H1 (cell line): ENCODE data around the gene PTTG1IP. TPM values are rescaled to one million over a fixed set of nuclear protein-coding genes. Genes with fewer than 3 reads are reported as not detected.

ENCODE experiments used
- CTCF ChIA-PET: fragments of 300-600 bp; sonication (Branson Sonifier 250); formaldehyde crosslinking; loops from one replicate; lab custom pipeline; 2021; ENCODE audit not compliant: partially characterized antibody; lab: Charles Lee
- POLR2A ChIA-PET: fragments of 300-600 bp; sonication (Branson Sonifier 250); formaldehyde crosslinking; loops from one replicate; lab custom pipeline; 2021; ENCODE audit warnings: inconsistent platforms; ENCODE audit not compliant: partially characterized antibody; lab: Charles Lee
- DNase-seq, 2 experiments: peaks; one replicate each; pipeline versions ENCODE4 v3.0.0 to v3.0.0-alpha.2; 2010 to 2022; ENCODE audit warnings: low spot score in 2 of 2, low read depth in 1 of 2, mixed read lengths in 1 of 2
- FAIRE-seq: peaks from 2 replicates; lab custom pipeline; 2011; peaks lifted over from hg19 to GRCh38; lab: Jason Lieb, UNC
- H2AFZ ChIP-seq: 2 replicates; pipeline ENCODE4 v1.8.1; 2012; ENCODE audit warnings: low read length, inconsistent platforms
- H2AK5ac ChIP-seq: 2 replicates; pipeline ENCODE4 v1.6.1; 2013; ENCODE audit warnings: low read depth, low read length
- H2BK120ac ChIP-seq: replicated peaks from 2 replicates; pipeline ENCODE3; 2013; ENCODE audit warnings: low read depth, low read length, inconsistent platforms
- H2BK12ac ChIP-seq: 2 replicates; pipeline ENCODE4 v1.6.1; 2013; ENCODE audit warnings: low read depth, low read length
- H2BK15ac ChIP-seq: 2 replicates; pipeline ENCODE4 v1.6.1; 2013; ENCODE audit warnings: low read length
- H2BK20ac ChIP-seq: 2 replicates; pipeline ENCODE4 v1.6.1; 2013; ENCODE audit warnings: low read length
- H2BK5ac ChIP-seq: 2 replicates; pipeline ENCODE4 v1.6.1; 2013; ENCODE audit warnings: low read depth, low read length
- H3K14ac ChIP-seq: 2 replicates; pipeline ENCODE4 v1.6.1; 2013; ENCODE audit warnings: inconsistent platforms; ENCODE audit not compliant: insufficient read length
- H3K18ac ChIP-seq: 2 replicates; pipeline ENCODE4 v1.6.1; 2013; ENCODE audit warnings: low read length; ENCODE audit errors: extremely low read depth
- H3K23ac ChIP-seq: 2 replicates; pipeline ENCODE4 v1.6.1; 2013; ENCODE audit warnings: inconsistent platforms; ENCODE audit not compliant: insufficient read length
- H3K23me2 ChIP-seq: 2 replicates; pipeline ENCODE4 v1.6.1; 2013; ENCODE audit warnings: low read depth, low read length
- H3K27ac ChIP-seq: 2 replicates; pipeline ENCODE4 v1.6.1; 2011; ENCODE audit warnings: low read depth, low read length, inconsistent platforms
- H3K27me3 ChIP-seq, 4 experiments: replicated peaks in 1 of 4; 1 replicate in 1 of 4; 2 replicates in 3 of 4; pipeline versions ENCODE4 v1.6.1 to v1.8.1; 2011 to 2013; ENCODE audit warnings: low read length in 3 of 4, mild to moderate bottlenecking in 3 of 4, inconsistent platforms in 2 of 4, mixed read lengths in 2 of 4, moderate library complexity in 1 of 4; ENCODE audit not compliant: control insufficient read depth in 3 of 4, insufficient read depth in 3 of 4; ENCODE audit errors: extremely low read depth in 1 of 4
- H3K36me3 ChIP-seq, 4 experiments: 2 replicates each; pipeline versions ENCODE4 v1.6.1 to v1.8.1; 2011 to 2013; ENCODE audit warnings: mild to moderate bottlenecking in 4 of 4, low read length in 3 of 4, moderate library complexity in 2 of 4, control low read depth in 1 of 4, inconsistent platforms in 1 of 4; ENCODE audit not compliant: insufficient read depth in 4 of 4, control insufficient read depth in 2 of 4
- H3K4ac ChIP-seq: replicated peaks from 2 replicates; pipeline ENCODE3; 2013; ENCODE audit warnings: low read length, low read depth, mixed read lengths, inconsistent platforms; ENCODE audit not compliant: insufficient read length
- H3K4me1 ChIP-seq, 4 experiments: replicated peaks in 1 of 4; 1 replicate in 1 of 4; 2 replicates in 3 of 4; pipeline versions ENCODE4 v1.6.1 to v1.8.1; 2011 to 2013; ENCODE audit warnings: low read length in 3 of 4, inconsistent platforms in 2 of 4, mixed read lengths in 1 of 4; ENCODE audit not compliant: insufficient read depth in 4 of 4, control insufficient read depth in 3 of 4
- H3K4me2 ChIP-seq, 2 experiments: 2 replicates each; pipeline versions ENCODE4 v1.6.1 to v1.8.1; 2011 to 2013; ENCODE audit warnings: low read depth in 2 of 2, low read length in 2 of 2, control low read depth in 1 of 2, inconsistent platforms in 1 of 2, mild to moderate bottlenecking in 1 of 2; ENCODE audit not compliant: insufficient read depth in 1 of 2
- H3K4me3 ChIP-seq, 4 experiments: fragments of 200-600, 300-600 bp in 1 of 4; sonication (generic), shearing (Covaris generic), sonication (Bioruptor Twin) in 1 of 4; 2 replicates each; pipeline versions ENCODE4 v1.5.1 to v1.8.1; 2011 to 2016; ENCODE audit warnings: low read length in 4 of 4, low read depth in 3 of 4, control low read depth in 2 of 4, inconsistent platforms in 2 of 4, mild to moderate bottlenecking in 2 of 4, mixed read lengths in 1 of 4, moderate library complexity in 1 of 4; ENCODE audit not compliant: insufficient read depth in 2 of 4; ENCODE audit errors: extremely low read depth in 1 of 4
- H3K56ac ChIP-seq: replicated peaks from 2 replicates; pipeline ENCODE3; 2013; ENCODE audit warnings: low read depth, mild to moderate bottlenecking, mixed read lengths, low read length, inconsistent platforms; ENCODE audit not compliant: insufficient read length
- H3K79me1 ChIP-seq: 2 replicates; pipeline ENCODE4 v1.6.1; 2013; ENCODE audit warnings: low read depth, low read length, control low read depth
- H3K79me2 ChIP-seq, 2 experiments: 2 replicates each; pipeline versions ENCODE4 v1.6.1 to v1.8.1; 2012 to 2013; ENCODE audit warnings: low read length in 2 of 2, mild to moderate bottlenecking in 2 of 2, inconsistent platforms in 1 of 2; ENCODE audit not compliant: insufficient read depth in 2 of 2, control insufficient read depth in 1 of 2
- H3K9ac ChIP-seq, 4 experiments: replicated peaks in 1 of 4; 1 replicate in 1 of 4; 2 replicates in 3 of 4; pipeline versions ENCODE4 v1.6.1 to v1.8.1; 2011 to 2013; ENCODE audit warnings: low read depth in 3 of 4, low read length in 3 of 4, control low read depth in 2 of 4, mild to moderate bottlenecking in 2 of 4, moderate library complexity in 2 of 4, inconsistent platforms in 1 of 4; ENCODE audit errors: extremely low read depth in 1 of 4
- H3K9me3 ChIP-seq, 2 experiments: 2 replicates each; pipeline versions ENCODE4 v1.6.1 to v1.8.1; 2012 to 2013; ENCODE audit warnings: mild to moderate bottlenecking in 2 of 2, moderate library complexity in 2 of 2, control low read depth in 1 of 2, inconsistent platforms in 1 of 2, low read depth in 1 of 2, low read length in 1 of 2, mixed read lengths in 1 of 2; ENCODE audit not compliant: insufficient read depth in 2 of 2
- H4K20me1 ChIP-seq, 2 experiments: replicated peaks in 1 of 2; 2 replicates each; pipeline versions ENCODE3 to v1.8.1; 2011 to 2013; ENCODE audit warnings: inconsistent platforms in 2 of 2, low read length in 2 of 2, mild to moderate bottlenecking in 1 of 2; ENCODE audit not compliant: insufficient read depth in 2 of 2, control insufficient read depth in 1 of 2
- H4K5ac ChIP-seq: 2 replicates; pipeline ENCODE4 v1.6.1; 2013; ENCODE audit warnings: low read length, low read depth, mixed read lengths, inconsistent platforms; ENCODE audit not compliant: insufficient read length
- H4K8ac ChIP-seq: 2 replicates; pipeline ENCODE4 v1.8.0; 2013; ENCODE audit warnings: mild to moderate bottlenecking, moderate library complexity, low read length, inconsistent platforms; ENCODE audit not compliant: insufficient read depth; ENCODE audit errors: extremely low read depth
- H4K91ac ChIP-seq: replicated peaks from 2 replicates; pipeline ENCODE3; 2013; ENCODE audit warnings: low read length, mixed read lengths, inconsistent platforms; ENCODE audit not compliant: insufficient read length
- BRCA1 ChIP-seq: IDR thresholded peaks from 2 replicates; pipeline ENCODE4 v1.6.1; 2012; ENCODE audit warnings: low read depth, low read length, improper control_type of control experiment
- CHD1 ChIP-seq: IDR thresholded peaks from 2 replicates; pipeline ENCODE4 v1.6.1; 2012; ENCODE audit warnings: low read depth, low read length, improper control_type of control experiment
- EGR1 ChIP-seq: IDR thresholded peaks from 2 replicates; pipeline ENCODE4 v1.6.1; 2011; ENCODE audit warnings: low read depth, low read length, borderline replicate concordance
- GABPA ChIP-seq: IDR thresholded peaks from 2 replicates; pipeline ENCODE4 v1.6.1; 2011; ENCODE audit warnings: mild to moderate bottlenecking, low read length, moderate library complexity, borderline replicate concordance; ENCODE audit not compliant: insufficient read depth
- HDAC2 ChIP-seq, 2 experiments: fragments of 300-600 bp in 1 of 2; sonication (generic) in 1 of 2; IDR thresholded peaks; 2 replicates each; pipeline ENCODE4 v1.6.1; 2011 to 2012; ENCODE audit warnings: low read depth in 2 of 2, low read length in 2 of 2, mild to moderate bottlenecking in 2 of 2, moderate library complexity in 2 of 2, borderline replicate concordance in 1 of 2, inconsistent platforms in 1 of 2
- KDM1A ChIP-seq: fragments of 200-600, 300-600 bp; sonication (generic); IDR thresholded peaks from 2 replicates; pipeline ENCODE4 v1.7.1; 2016; ENCODE audit warnings: mild to moderate bottlenecking, low read length, borderline replicate concordance
- NRF1 ChIP-seq: IDR thresholded peaks from 2 replicates; pipeline ENCODE4 v1.6.1; 2011; ENCODE audit warnings: mild to moderate bottlenecking, low read depth, low read length, improper control_type of control experiment
- POLR2A ChIP-seq, 2 experiments: IDR thresholded peaks; 1 replicate in 1 of 2; 2 replicates in 1 of 2; pipeline ENCODE4 v1.6.1; 2011; ENCODE audit warnings: low read depth in 2 of 2, low read length in 2 of 2, mild to moderate bottlenecking in 2 of 2; ENCODE audit errors: control extremely low read depth in 1 of 2
- POLR2AphosphoS5 ChIP-seq: IDR thresholded peaks from 2 replicates; pipeline ENCODE4 v1.6.1; 2011; ENCODE audit warnings: low read depth, low read length
- WGBS, 2 experiments: shearing (Covaris generic) in 1 of 2; methylation state at CpG; one replicate each; pipeline versions ENCODE4 v1.1.6 to v1.1.7; 2013 to 2015; ENCODE audit warnings: low lambda C conversion rate in 2 of 2, mixed read lengths in 2 of 2, inconsistent platforms in 1 of 2, low coverage in 1 of 2, missing lambda C conversion rate in 1 of 2; ENCODE audit not compliant: insufficient replicate concordance in 2 of 2, insufficient coverage in 1 of 2, insufficient read length in 1 of 2; ENCODE audit errors: extremely low coverage in 1 of 2, missing lambda C conversion rate in 1 of 2; 5-methylcytosine and 5-hydroxymethylcytosine counted together
- polyA plus RNA-seq, 7 experiments: library from polyadenylated mRNA; depleted of rRNA in 3 of 7; stranded (reverse) in 5 of 7; unstranded in 2 of 7; fragments of >200 nt in 5 of 7; fragments of 200-250 nt in 2 of 7; gene quantifications; 1 replicate in 5 of 7; 2 replicates in 1 of 7; 4 replicates in 1 of 7; pipeline versions ENCODE4 v1.2.1 to v1.2.3, GENCODE V29; 2011 to 2013; ENCODE audit warnings: missing spikeins in 2 of 7, mixed read lengths in 2 of 7
- total RNA-seq: library from RNA; stranded (reverse); fragmentation: NEBNext Ultra II Directional; extraction: Animal tissue kit (Norgen Biotek cat#: 25700); gene quantifications from 2 replicates; pipeline ENCODE4 v1.2.1, GENCODE V29; 2021
- TF ChIP-seq, protein P1 (sequence below), 3 experiments: IDR thresholded peaks; 1 replicate in 2 of 3; 2 replicates in 1 of 3; pipeline versions ENCODE4 v1.5.1 to v1.6.1; 2011; ENCODE audit warnings: low read length in 3 of 3, mild to moderate bottlenecking in 3 of 3, inconsistent platforms in 2 of 3, low read depth in 1 of 3, moderate library complexity in 1 of 3; ENCODE audit not compliant: insufficient read depth in 1 of 3; ENCODE audit errors: control extremely low read depth in 1 of 3

Gene PTTG1IP
- total and polyA plus RNA-seq, 2 of the 8 experiments (the other 6 are each of a cell fraction or from before 2014, with no cell fraction given): 90.8 to 130 TPM

- H3K9ac ChIP-seq: no peak overlapping the region
- H2BK5ac ChIP-seq: no peak overlapping the region; the same call in 1 of the 2 replicates
- no peak overlapping the region for H4K91ac ChIP-seq
- no peak for FAIRE-seq
- H2AK5ac ChIP-seq: no peak overlapping the region
- no peaks in the 10 kb centered on the region for H3K79me1 ChIP-seq
- no peak overlapping the region for H4K8ac ChIP-seq
- no peak overlapping the region for H3K4me3 ChIP-seq
- no peak overlapping the region for H3K23ac ChIP-seq
- H3K36me3 ChIP-seq: no peaks in the 10 kb centered on the region; a peak in 1 of 8 replicates
- no peak overlapping the region for H3K56ac ChIP-seq
- H3K14ac ChIP-seq: no peak overlapping the region
- H3K79me2 ChIP-seq: no peaks in the 10 kb centered on the region
- no peak overlapping the region for H3K4me2 ChIP-seq
- DNase-seq: no peak
- 89% methylated on average over 34 of the region's 37 CpGs; no CpG with 5 or more reads in 1 of the 2 experiments for WGBS, 2 experiments
- no peaks in the 10 kb centered on the region for H3K9me3 ChIP-seq
- H4K5ac ChIP-seq: no peak overlapping the region
- H3K18ac ChIP-seq: no peak overlapping the region
- H2BK20ac ChIP-seq: no peak overlapping the region
- ChIA-PET CTCF (interaction anchor here (0.6 to 1.7 kb wide), 2 partner anchors 13 to 113 kb away, joined by 3 read pairs; no protein-coding TSS in a partner anchor), POLR2A (interaction anchor here (0.5 to 2.0 kb wide), 2 partner anchors 11 to 206 kb away, joined by 3 to 5 read pairs; no protein-coding TSS in a partner anchor)
- no peak overlapping the region for H2BK12ac ChIP-seq
- H3K23me2 ChIP-seq: no peaks in the 10 kb centered on the region; the same call in 1 of the 2 replicates
- H2BK120ac ChIP-seq: no peak overlapping the region
- no peaks in the 10 kb centered on the region for H3K27me3 ChIP-seq
- no peaks in the 10 kb centered on the region; a peak in 2 of 7 replicates for H3K4me1 ChIP-seq
- no peaks in the 10 kb centered on the region for H4K20me1 ChIP-seq
- H3K27ac ChIP-seq: no peak overlapping the region
- H3K4ac ChIP-seq: no peak overlapping the region
- H2BK15ac ChIP-seq: no peak overlapping the region; the same call in 1 of the 2 replicates
- H2AFZ ChIP-seq: no peak overlapping the region; the same call in 1 of the 2 replicates
- TF ChIP-seq GABPA: no peak
- TF ChIP-seq EGR1: no peak
- TF ChIP-seq NRF1: no peak
- no peak for TF ChIP-seq POLR2A (IDR thresholded peaks at IDR 0.05; ENCODE audit: control extremely low read depth in 1 of 2, low read depth in 2 of 2, low read length in 2 of 2)
- no peak for TF ChIP-seq POLR2AphosphoS5
- TF ChIP-seq KDM1A: no peak
- TF ChIP-seq, protein P1, sequence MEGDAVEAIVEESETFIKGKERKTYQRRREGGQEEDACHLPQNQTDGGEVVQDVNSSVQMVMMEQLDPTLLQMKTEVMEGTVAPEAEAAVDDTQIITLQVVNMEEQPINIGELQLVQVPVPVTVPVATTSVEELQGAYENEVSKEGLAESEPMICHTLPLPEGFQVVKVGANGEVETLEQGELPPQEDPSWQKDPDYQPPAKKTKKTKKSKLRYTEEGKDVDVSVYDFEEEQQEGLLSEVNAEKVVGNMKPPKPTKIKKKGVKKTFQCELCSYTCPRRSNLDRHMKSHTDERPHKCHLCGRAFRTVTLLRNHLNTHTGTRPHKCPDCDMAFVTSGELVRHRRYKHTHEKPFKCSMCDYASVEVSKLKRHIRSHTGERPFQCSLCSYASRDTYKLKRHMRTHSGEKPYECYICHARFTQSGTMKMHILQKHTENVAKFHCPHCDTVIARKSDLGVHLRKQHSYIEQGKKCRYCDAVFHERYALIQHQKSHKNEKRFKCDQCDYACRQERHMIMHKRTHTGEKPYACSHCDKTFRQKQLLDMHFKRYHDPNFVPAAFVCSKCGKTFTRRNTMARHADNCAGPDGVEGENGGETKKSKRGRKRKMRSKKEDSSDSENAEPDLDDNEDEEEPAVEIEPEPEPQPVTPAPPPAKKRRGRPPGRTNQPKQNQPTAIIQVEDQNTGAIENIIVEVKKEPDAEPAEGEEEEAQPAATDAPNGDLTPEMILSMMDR (IDR thresholded peaks at IDR 0.05; ENCODE audit: control extremely low read depth in 1 of 3, insufficient read depth in 1 of 3, low read depth in 1 of 3, low read length in 3 of 3): no peak
- TF ChIP-seq HDAC2 (IDR thresholded peaks at IDR 0.05; ENCODE audit: borderline replicate concordance in 1 of 2, low read depth in 2 of 2, low read length in 2 of 2): no peak
- TF ChIP-seq BRCA1: no peak
- no peak for TF ChIP-seq CHD1
These were observed 36.6 kb downstream of the PTTG1IP start for GRCh38 chr21:44836666-44837471.
